ENCODE data around the gene TSTD2.

The TSTD2 gene

DNA sequence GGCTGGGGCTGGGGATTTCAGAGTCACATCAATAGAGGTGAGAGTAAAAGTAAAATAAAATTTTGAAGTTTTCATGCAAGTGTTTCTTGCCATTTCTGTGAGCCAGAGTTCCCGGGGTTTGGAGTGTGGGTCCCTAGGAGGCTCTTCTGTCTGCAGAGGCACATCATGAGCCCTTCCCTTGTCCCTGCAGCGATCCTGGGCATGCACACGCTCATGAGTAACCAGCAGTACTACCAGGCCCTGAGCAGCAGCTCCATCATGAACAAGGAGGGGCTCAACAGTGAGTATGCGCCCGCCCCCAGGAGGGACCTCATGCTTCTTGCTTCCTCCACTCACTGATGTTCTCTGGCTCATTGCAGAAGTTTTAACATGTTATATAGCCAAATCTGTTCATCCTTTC, 70.6 kb downstream of the TSTD2 start:
- no peak for DNase-seq (ENCODE audit: low read depth in 2 of 2)

DNA sequence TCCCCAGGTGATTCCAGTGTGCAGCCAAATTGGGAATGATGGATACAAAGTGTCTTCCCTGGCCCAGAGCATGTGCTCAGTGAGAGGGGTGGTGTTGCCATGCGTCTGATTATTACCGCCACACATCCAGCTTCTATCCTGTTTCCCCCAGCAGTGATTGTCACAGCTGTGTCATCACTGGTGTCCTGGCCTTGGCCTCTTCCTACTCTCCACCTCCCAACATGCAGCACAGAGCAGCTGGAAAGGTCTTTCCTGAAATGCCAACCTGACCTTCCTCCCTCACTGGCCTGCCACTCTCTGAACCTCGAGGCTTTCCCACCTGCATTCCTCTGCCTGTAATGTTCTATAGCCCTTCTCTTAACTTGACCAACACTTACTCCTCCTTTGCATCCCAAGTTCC, 71.7 kb downstream of the TSTD2 start:
- no peak for DNase-seq (ENCODE audit: low read depth in 2 of 2)

DNA sequence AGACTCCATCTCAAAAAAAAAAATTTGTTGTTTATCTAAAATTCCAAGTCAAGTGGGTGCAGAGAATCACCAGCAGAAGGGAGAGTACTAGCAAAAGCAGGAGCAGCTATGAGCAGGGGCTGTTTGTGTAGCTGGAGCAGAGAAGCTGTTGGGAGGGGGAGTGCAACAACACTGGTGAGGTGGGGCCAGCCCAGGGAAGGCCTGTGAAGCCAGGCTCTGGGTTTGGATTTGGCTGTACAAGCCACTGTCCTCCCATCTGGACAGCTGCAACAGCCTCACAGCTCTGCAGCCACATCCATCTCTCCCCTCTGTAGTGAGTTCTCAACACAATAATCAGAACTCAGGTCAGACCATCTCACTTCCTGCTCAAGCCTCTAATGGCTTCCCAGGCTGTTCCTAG, 72.3 kb downstream of the TSTD2 start:
- DNase-seq (ENCODE audit: low read depth in 2 of 2): no peak

DNA sequence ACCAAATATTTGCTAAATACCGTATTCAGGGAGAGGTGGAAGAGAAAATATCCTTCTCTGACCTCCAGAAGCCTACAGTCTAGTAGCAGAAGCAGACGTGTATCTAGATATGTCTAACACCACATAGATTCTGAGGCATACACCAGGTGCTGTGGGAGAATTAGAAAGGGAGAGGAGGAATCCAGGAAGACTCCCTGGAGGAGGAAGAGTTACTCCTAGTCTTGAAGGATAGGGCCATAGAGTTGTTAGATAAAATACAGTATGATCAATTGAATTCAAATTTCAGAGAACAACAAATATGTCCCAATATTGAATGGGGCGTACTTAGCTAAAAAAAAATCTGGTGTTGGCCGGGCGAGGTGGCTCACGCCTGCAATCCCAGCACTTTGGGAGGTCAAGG, 73.0 kb downstream of the TSTD2 start:
- no peak for DNase-seq (ENCODE audit: low read depth in 2 of 2)

DNA sequence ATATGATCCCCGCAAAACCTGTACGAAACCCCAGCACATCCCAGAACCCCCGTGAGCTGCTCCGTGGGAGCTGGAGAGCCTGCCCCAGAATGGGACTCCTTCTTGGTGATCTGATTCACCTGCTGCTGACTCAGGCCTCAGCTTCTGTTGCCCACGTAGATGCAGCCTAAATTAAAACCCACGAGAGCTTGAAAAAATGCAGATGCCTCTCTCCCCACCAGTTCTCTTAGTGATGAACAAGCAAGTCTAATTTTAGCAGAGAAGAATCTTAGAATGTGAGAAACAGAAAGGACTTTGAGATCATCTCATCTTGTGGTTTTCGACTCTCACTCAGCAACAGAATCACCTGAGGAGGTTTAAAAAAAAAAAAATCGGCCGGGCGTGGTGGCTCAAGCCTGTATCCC, 74.1 kb downstream of the TSTD2 start:
- DNase-seq (ENCODE audit: low read depth in 2 of 2): no peak

DNA sequence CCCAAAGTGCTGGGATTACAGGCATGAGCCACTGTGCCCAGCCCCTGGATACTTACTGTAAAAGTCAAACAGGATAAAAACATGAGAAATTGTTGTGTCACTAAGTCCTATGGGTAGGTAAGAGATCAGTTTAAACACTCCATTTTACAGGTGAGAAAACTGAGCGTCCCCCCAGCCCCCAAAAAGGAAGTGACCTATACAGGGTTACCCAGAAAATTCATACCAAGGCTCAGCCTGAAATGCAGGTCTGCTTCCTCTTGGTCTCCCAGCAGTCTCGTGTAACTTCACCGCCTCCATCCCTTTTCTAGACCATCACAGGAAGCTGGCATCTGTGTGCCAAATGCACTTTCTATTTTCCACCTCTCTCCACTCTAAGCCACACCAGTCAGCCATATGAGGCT, 74.5 kb downstream of the TSTD2 start:
- no peak for DNase-seq (ENCODE audit: low read depth in 2 of 2)

DNA sequence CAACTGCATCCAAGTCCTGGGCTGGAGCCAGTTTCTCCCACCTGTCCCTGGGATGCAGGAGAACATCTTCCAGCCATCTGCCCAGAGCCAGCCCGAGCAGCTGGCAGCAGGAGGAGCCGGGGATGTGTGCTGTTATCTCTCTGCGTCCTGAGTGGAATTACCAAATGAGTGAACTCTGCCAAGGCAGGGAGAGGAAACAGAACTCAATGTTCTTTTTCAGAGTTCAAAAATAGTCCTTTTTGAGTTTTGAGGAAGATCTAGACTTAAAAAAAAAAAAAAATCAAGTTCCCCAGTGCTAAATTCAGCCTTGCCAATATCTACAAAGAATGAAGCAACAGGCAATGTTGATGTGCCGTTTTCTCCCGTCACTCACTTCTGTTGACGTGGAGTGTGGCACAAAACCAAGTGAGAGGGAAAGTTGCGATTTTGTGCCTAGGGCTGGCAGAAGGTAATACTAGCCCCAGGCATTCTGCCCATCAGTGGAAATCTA, 75.5 kb downstream of the TSTD2 start:
- no peak for DNase-seq (ENCODE audit: low read depth in 2 of 2)

DNA sequence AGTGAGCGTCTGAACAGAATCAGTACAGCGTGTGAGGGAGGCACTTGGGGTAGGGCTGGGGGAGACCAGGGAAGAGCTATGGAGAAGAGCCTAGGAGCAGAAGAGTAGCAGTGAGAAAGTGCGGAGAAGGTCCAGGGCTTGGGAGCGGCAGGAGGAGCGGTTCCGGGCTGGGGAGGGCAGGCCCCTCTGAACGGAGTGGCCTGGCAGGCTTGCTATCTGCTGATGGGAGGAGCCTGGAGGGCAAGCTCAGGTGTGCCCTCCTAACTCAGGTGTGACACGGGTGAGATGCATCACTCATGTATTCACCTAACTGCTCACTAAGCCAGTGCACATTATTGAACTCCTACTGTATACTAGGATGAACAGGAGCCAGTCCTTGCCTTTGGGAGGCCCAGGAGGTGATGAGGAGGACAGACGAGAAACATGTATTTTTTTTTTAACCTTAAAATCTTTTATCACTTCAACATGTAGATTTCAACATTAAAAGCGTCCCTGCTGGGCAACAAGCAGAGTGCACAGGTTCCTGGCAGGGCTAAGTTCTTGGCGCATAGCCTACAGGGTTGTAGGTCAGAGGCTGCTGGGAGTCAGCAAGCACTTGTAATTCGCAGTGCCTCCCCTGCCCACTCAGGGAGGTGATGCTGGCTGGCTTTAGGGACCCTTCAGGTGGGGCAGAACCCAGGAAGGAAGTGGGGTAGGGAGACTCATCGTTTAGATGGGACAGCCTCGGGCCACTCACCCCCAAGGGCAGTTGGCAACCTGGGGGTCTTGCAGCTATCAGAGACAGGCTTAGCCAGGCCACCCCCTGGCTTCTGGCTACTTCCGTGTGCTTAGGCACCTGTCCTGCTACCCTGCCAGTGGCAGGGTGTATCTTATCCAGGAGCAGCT, 76.2 kb downstream of the TSTD2 start:
- DNase-seq (ENCODE audit: low read depth in 2 of 2): no peak

DNA sequence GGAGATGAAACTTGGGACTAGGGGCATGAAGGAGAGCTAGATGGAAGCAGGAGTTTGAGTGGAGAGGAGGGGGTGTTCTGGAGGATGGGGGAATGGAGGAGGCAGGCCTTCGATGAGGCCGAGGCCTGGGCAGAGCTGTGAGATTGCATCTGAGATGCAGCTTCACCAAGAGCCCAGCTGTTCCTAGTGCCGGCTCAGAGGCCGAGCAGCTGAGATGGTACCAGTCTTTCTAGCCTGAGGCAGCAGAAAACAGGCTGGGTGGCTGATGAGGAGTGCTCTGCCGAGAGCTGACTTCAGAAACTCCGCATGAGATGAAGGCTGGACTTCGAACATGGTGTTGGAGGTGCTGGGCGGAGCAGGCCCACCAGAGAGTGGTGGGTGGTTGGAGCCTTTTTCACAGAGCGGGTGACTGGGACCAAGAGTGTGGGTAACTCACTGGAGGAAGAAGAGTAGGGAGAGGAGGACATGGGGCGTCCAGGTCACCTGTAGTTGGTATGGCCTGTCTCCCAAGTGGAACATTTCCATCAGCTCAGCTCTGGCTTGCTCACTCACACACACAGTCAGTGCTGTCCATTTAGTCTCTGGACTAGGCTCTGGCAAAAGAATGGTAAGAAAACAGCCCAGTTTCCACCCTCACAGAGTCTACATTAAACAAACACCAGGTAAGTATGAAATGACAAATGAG, 77.0 kb downstream of the TSTD2 start:
- DNase-seq (ENCODE audit: low read depth in 2 of 2): no peak

DNA sequence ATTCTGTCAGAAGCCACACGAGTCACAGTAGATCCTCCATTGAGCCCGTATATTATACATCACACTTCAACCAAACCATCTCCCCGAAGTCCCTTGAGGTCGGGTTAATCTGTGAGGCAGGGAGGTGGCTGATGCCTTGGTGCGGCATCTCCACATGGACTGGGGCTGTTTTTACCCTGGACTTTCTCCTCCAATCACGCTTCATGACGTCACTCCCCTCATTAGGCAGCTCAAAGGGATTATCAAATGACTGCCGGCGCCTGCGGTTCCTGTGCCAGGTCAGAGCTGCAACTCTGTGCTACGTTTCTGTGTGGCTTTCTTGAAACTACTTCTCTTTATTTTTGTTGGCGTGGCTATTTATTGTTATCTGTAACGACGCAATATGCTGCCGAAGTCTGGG, 78.0 kb downstream of the TSTD2 start:
- DNase-seq (ENCODE audit: low read depth in 2 of 2): no peak

DNA sequence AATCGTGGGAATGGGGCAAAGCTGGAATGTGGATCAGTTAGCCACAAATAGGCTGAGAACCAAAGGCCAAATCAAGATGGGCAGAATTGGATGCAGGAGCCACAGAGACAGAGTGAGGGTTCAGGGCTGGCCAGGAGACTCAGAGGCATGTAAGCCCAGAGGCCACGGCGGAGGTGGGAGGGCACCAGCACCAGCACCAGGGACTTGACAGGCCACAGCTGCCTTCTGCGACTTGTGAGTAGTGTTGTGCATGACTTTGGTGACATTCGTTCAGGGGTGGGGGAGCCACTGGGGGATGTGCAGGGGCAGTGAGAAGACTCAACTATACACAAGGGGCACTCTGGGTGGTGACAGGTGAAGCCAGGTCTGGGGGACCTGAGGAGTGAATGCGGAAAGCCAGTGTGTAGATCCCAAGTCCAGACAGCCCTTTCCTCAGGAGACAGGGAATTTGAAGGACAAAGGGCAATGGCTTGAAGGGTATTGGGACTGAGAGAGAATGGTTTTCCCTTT, 78.5 kb downstream of the TSTD2 start:
- DNase-seq (ENCODE audit: low read depth in 2 of 2): no peak

DNA sequence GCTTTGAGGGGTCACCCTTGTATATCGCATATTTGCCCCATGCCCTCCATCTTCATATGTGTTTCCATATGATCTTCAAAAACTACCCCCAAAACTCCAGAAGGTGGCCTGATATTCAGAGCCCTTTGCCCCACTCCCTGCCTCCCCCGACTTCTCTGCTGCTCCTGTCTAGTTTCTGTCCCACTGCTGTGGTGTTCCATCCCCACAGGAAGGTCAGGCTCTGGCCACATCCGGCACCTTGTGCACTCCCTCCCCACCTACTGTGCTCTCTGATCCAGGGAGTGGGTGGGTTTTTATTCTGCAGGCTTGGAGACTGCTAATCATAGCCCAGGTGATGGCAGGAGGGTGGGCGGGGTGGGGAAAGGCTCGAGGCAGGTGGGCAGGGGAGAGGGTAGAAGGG, 79.3 kb downstream of the TSTD2 start:
- DNase-seq (ENCODE audit: low read depth in 2 of 2): no peak

DNA sequence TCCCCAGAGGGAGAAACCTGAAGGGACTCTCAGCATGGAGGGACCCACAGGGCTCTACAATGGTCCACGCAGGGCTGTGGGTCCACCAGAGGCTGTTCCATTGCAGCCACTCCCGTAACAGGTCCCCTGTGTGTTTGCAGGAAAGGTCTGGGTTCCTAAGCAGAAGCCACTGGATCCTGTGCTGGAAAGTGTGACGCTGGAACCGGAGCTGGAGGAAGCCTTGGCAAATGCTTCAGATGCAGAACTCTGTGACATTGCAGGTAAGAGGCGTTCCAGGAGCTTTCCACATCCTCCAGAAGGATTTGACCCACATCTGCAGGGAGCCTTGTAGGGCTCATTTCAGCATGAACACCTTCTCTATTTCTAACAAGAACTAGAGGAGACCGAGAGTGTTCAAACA, 80.0 kb downstream of the TSTD2 start:
- DNase-seq (ENCODE audit: low read depth in 2 of 2): no peak

DNA sequence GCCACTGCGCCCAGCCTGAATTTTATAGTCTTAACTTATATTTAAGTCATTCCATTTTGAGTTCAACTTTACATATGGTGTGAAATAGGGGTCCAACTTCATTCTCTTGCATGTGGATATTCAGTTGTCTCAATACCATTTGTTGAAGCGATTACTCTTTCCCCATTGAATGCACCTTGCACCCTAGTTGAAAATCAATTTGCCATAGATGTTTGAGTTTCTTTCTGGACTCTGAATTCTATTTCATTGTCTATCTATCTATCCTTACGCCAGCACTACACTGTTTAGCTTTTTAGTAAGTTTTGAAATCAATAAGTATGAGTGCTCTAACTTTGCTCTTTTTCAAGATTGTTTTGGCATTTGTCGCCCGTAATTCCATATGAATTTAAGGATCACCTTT, 81.9 kb downstream of the TSTD2 start:
- no peak for DNase-seq (ENCODE audit: low read depth in 2 of 2)

DNA sequence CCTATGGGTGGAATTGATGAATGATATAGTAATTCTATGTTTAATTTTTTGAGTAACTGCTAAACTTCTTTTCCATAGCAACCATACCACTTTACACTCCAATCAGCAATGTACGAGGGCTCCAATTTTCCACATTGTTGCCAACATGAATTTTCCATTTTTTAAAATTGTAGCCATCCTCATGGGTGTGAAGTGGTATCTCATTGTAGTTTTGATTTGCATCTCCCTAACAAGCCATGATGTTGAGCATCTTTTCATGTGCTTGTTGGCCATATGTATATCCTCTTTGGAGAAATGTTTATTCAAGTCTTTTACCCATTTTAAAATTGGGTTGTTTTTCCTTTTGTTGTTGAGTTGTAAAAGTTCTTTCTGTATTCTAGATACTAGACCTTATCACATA, 82.8 kb downstream of the TSTD2 start:
- DNase-seq (ENCODE audit: low read depth in 2 of 2): no peak
